Endothelial cell of umbilical vein (primary cell): ENCODE data around the gene FAAP100. TPM values are rescaled to one million over a fixed set of nuclear protein-coding genes. Genes with fewer than 3 reads are reported as not detected.

Experiments
- Bru-seq: library from RNA; stranded (reverse); fragments of 400-500 nt; gene quantifications from one replicate; lab custom pipeline; 2021; lab: Mats Ljungman, UMichigan
- BruChase-seq, 2 experiments: library from RNA; stranded (reverse); fragments of 400-500 nt; gene quantifications; one replicate each; lab custom pipeline; 2021; lab: Mats Ljungman, UMichigan
- BruUV-seq: library from RNA; stranded (reverse); fragments of 400-500 nt; replicated peaks from 2 replicates; lab custom pipeline; 2021; lab: Mats Ljungman, UMichigan
- CTCF ChIA-PET: fragments of 300-600, 350-600 bp; sonication (Branson Sonifier 250); formaldehyde crosslinking; loops from one replicate; lab custom pipeline; 2021; ENCODE audit warnings: antibody characterized with exemption, inconsistent platforms; lab: Charles Lee
- POLR2A ChIA-PET: fragments of 300-600, 350-600 bp; sonication (Branson Sonifier 250); formaldehyde crosslinking; loops from one replicate; lab custom pipeline; 2021; ENCODE audit warnings: antibody characterized with exemption, inconsistent platforms; lab: Charles Lee
- DNase-seq: peaks from one replicate; pipeline ENCODE4 v3.0.0-alpha.2; 2011; ENCODE audit warnings: low read depth, low spot score
- FAIRE-seq: peaks from 2 replicates; lab custom pipeline; 2011; peaks lifted over from hg19 to GRCh38; lab: Jason Lieb, UNC
- H2AFZ ChIP-seq: 2 replicates; pipeline ENCODE4 v1.6.0; 2012; ENCODE audit warnings: low read depth, low read length, control low read depth, inconsistent platforms
- H3K27ac ChIP-seq: 2 replicates; pipeline ENCODE4 v1.5.1; 2011; ENCODE audit warnings: low read depth, mild to moderate bottlenecking, control low read depth, low read length, moderate library complexity; ENCODE audit not compliant: insufficient read depth
- H3K27me3 ChIP-seq, 2 experiments: 2 replicates each; pipeline versions ENCODE4 v1.6.0 to v1.6.1; 2011; ENCODE audit warnings: low read length in 2 of 2, mixed read lengths in 1 of 2; ENCODE audit not compliant: control insufficient read depth in 2 of 2, insufficient read depth in 2 of 2
- H3K36me3 ChIP-seq, 2 experiments: 2 replicates in 1 of 2; 3 replicates in 1 of 2; pipeline ENCODE4 v1.5.1; 2011; ENCODE audit warnings: low read length in 2 of 2, mild to moderate bottlenecking in 1 of 2, moderate library complexity in 1 of 2; ENCODE audit not compliant: control insufficient read depth in 2 of 2, insufficient read depth in 2 of 2; ENCODE audit errors: extremely low read depth in 1 of 2
- H3K4me1 ChIP-seq: 3 replicates; pipeline ENCODE4 v1.5.1; 2011; ENCODE audit warnings: mild to moderate bottlenecking, low read length; ENCODE audit not compliant: control insufficient read depth, insufficient read depth; ENCODE audit errors: extremely low read depth
- H3K4me2 ChIP-seq: 2 replicates; pipeline ENCODE4 v1.6.1; 2011; ENCODE audit warnings: low read length, control low read depth, mixed read lengths; ENCODE audit not compliant: insufficient read depth
- H3K4me3 ChIP-seq, 3 experiments: fragments of 200-600 bp in 1 of 3; sonication (generic), shearing (Covaris generic) in 1 of 3; replicated peaks in 1 of 3; 2 replicates each; pipeline ENCODE4 v1.5.1; 2011 to 2016; ENCODE audit warnings: control low read depth in 3 of 3, low read length in 3 of 3, mild to moderate bottlenecking in 2 of 3, inconsistent platforms in 1 of 3, low read depth in 1 of 3, moderate library complexity in 1 of 3; ENCODE audit not compliant: insufficient read depth in 1 of 3
- H3K79me2 ChIP-seq: 2 replicates; pipeline ENCODE4 v1.6.0; 2012; ENCODE audit warnings: low read length, inconsistent platforms; ENCODE audit not compliant: control insufficient read depth, insufficient read depth
- H3K9ac ChIP-seq: replicated peaks from 2 replicates; pipeline ENCODE3; 2011; ENCODE audit warnings: low read length, control low read depth; ENCODE audit not compliant: insufficient read depth; ENCODE audit errors: extremely low read depth
- H3K9me1 ChIP-seq: replicated peaks from 3 replicates; pipeline ENCODE4 v1.6.0; 2011; ENCODE audit warnings: mild to moderate bottlenecking, low read length; ENCODE audit not compliant: control insufficient read depth, insufficient read depth; ENCODE audit errors: extremely low read depth
- H3K9me3 ChIP-seq: replicated peaks from 2 replicates; pipeline ENCODE4 v1.5.1; 2012; ENCODE audit warnings: low read length, inconsistent platforms; ENCODE audit not compliant: control insufficient read depth, insufficient read depth
- H4K20me1 ChIP-seq: replicated peaks from 2 replicates; pipeline ENCODE3; 2011; ENCODE audit warnings: mild to moderate bottlenecking, low read length; ENCODE audit not compliant: control insufficient read depth, insufficient read depth; ENCODE audit errors: extremely low read depth
- CTCF ChIP-seq, 2 donors: IDR thresholded peaks; 1 replicate in 1 of 2; 2 replicates in 1 of 2; pipeline ENCODE4 v1.5.1; 2011; ENCODE audit warnings: low read length in 2 of 2, mild to moderate bottlenecking in 2 of 2, moderate library complexity in 2 of 2, control low read depth in 1 of 2, inconsistent platforms in 1 of 2, low read depth in 1 of 2; ENCODE audit not compliant: insufficient read depth in 1 of 2; ENCODE audit errors: extremely low read depth in 1 of 2
- EZH2 ChIP-seq: IDR thresholded peaks from 2 replicates; pipeline ENCODE4 v1.6.1; 2012; ENCODE audit warnings: borderline replicate concordance, low read depth, mild to moderate bottlenecking, moderate library complexity, low read length, inconsistent platforms; ENCODE audit not compliant: severe bottlenecking
- FOS ChIP-seq: IDR thresholded peaks from 2 replicates; pipeline ENCODE4 v1.6.1; 2011; ENCODE audit warnings: mild to moderate bottlenecking, low read length, moderate library complexity, borderline replicate concordance; ENCODE audit not compliant: insufficient read depth
- GATA2 ChIP-seq: IDR thresholded peaks from 2 replicates; pipeline ENCODE4 v1.7.0; 2011; ENCODE audit warnings: low read depth, mild to moderate bottlenecking, moderate library complexity, mixed read lengths, low read length; ENCODE audit not compliant: insufficient read length, insufficient read depth
- JUN ChIP-seq: IDR thresholded peaks from 2 replicates; pipeline ENCODE4 v1.6.1; 2011; ENCODE audit warnings: borderline replicate concordance, low read depth; ENCODE audit not compliant: insufficient read length, insufficient read depth
- MAX ChIP-seq: IDR thresholded peaks from 2 replicates; pipeline ENCODE4 v1.6.1; 2011; ENCODE audit not compliant: insufficient read depth, insufficient read length
- MYC ChIP-seq: IDR thresholded peaks from one replicate; pipeline ENCODE4 v1.6.1; 2011; ENCODE audit warnings: mild to moderate bottlenecking, low read depth, low read length
- POLR2A ChIP-seq: IDR thresholded peaks from 2 replicates; pipeline ENCODE4 v1.6.1; 2012; ENCODE audit warnings: low read depth, mild to moderate bottlenecking, control low read depth, low read length
- POLR2AphosphoS5 ChIP-seq: IDR thresholded peaks from 2 replicates; pipeline ENCODE4 v1.6.1; 2012; ENCODE audit warnings: low read depth, mild to moderate bottlenecking, control low read depth, low read length, moderate library complexity; ENCODE audit not compliant: insufficient read depth
- dilution Hi-C: fragments of 300-500 bp; cut with MboI; formaldehyde crosslinking; loops from one replicate; pipeline ENCODE4 v1.15.0; 2019; ENCODE audit warnings: low sequenced_read_pairs; ENCODE audit not compliant: extremely low pct_ligation_motif_present
- intact Hi-C: fragments of 100-400 bp; cut with micrococcal nuclease; formaldehyde crosslinking; loops from one replicate; pipeline ENCODE4 v1.10.0; 2022
- long read RNA-seq: library from polyadenylated mRNA; stranded (forward); transcript quantifications from one replicate; pipeline ENCODE4 v2.0.0, GENCODE V29; 2021
- polyA minus RNA-seq, 3 experiments: library from RNA; depleted of rRNA, polyadenylated mRNA; stranded (reverse); fragments of >200 nt; gene quantifications; 1 replicate in 1 of 3; 2 replicates in 2 of 3; pipeline ENCODE4 v1.2.3, GENCODE V29; 2011
- polyA plus RNA-seq, 4 experiments: library from polyadenylated mRNA; depleted of rRNA in 3 of 4; stranded (reverse) in 3 of 4; unstranded in 1 of 4; fragments of >200 nt; gene quantifications; 2 replicates each; pipeline versions ENCODE4 v1.2.1 to v1.2.3, GENCODE V29; 2011 to 2012; ENCODE audit warnings: missing spikeins in 1 of 4
- total RNA-seq: library from RNA; stranded (reverse); gene quantifications from 2 replicates; pipeline ENCODE4 v1.2.3, GENCODE V29; 2021

The FAAP100 gene
- total RNA-seq (50.2 and 54.3 TPM in 2 replicates), polyA plus RNA-seq (35.4 and 40.4 TPM in 2 replicates), polyA minus RNA-seq (21.6 and 30.8 TPM in 2 replicates), Bru-seq, nascent RNA (percentile 60 among the genes with signal in this experiment), BruChase-seq, experiment 1, labeled RNA remaining after a 6-hour chase (percentile 70 among the genes with signal in this experiment), BruChase-seq, experiment 2, labeled RNA remaining after a 2-hour chase (percentile 70 among the genes with signal in this experiment)
- polyA plus RNA-seq (2011; cell fraction: cytosol; rRNA removed), result 18.0 and 31.7 TPM in 2 replicates
- 58.5 and 65.6 TPM in 2 replicates for polyA plus RNA-seq (2011; cell fraction: nucleus; rRNA removed)
- 17.9 and 28.1 TPM in 2 replicates for polyA plus RNA-seq (2012)
- polyA minus RNA-seq (2011; cell fraction: cytosol; rRNA and poly(A)+ RNA removed), result 7.8 TPM
- polyA minus RNA-seq (2011; cell fraction: nucleus; rRNA and poly(A)+ RNA removed), result 34.6 and 44.7 TPM in 2 replicates
- long read RNA-seq, transcript FAAP100-203 (9 exons, 3,822 nt), result minor isoform, 6 of 48 reads
- long read RNA-seq, transcript FAAP100-202 (5 exons, 2,996 nt), result major isoform, 15 of 48 reads
- long read RNA-seq, transcript FAAP100-201 (9 exons, 3,627 nt), result minor isoform, 5 of 48 reads
- long read RNA-seq, partial matches to known transcripts, result 11 of 48 reads
- long read RNA-seq, other reads (novel, unspliced or antisense), result 11 of 48 reads

GRCh38 chr17:81552244-81553017 is at the start of gene FAAP100:
TSS of gene FAAP100 (minus strand) at chr17:81552353. CDS start at chr17:81552330, 23 bp downstream.
- TF ChIP-seq GATA2, result no peak
- no peak for TF ChIP-seq MYC
- peak; percentile 87 for TF ChIP-seq POLR2AphosphoS5
- TF ChIP-seq POLR2A, result peak; percentile 73
- no peak for TF ChIP-seq EZH2
- TF ChIP-seq MAX, result peak; percentile 36
- no peak for TF ChIP-seq FOS
- no peak for TF ChIP-seq JUN
- TF ChIP-seq CTCF (IDR thresholded peaks at IDR 0.05; ENCODE audit: extremely low read depth in 1 of 2, insufficient read depth in 1 of 2, low read depth in 1 of 2, low read length in 2 of 2), result no peak
- H3K79me2 ChIP-seq, result peaks cover 33% of the 10 kb centered on the region
- intact Hi-C loops, result loop anchor here (1.0 to 2.0 kb wide), 5 partner anchors 9 to 49 kb away; no protein-coding TSS in a partner anchor

More at GRCh38 chr17:81552244-81553017, at the start of gene FAAP100:
- Histone ChIP-seq H3K27me3 (no peaks in the 10 kb centered on the region), H3K9me1 (no peaks in the 10 kb centered on the region), H3K4me1 (peaks cover 41% of the 10 kb centered on the region), H2AFZ (peak within 1 kb of the TSS; percentile 70), H3K4me2 (peak within 1 kb of the TSS; percentile 76), H3K36me3 (peaks cover 0 to 31% of the 10 kb centered on the region in 2 experiments), H3K9me3 (no peaks in the 10 kb centered on the region), H3K27ac (peak within 1 kb of the TSS; percentile 79), H3K9ac (peak within 1 kb of the TSS; percentile 64), H3K4me3 (peak within 1 kb of the TSS; percentile 61 to 93 (median 72)), H4K20me1 (no peaks in the 10 kb centered on the region)
- FAIRE-seq, result peak; percentile 58
- peak; percentile 83 for DNase-seq
- ChIA-PET CTCF (interaction anchor here (0.8 to 2.6 kb wide), 10 partner anchors 8 to 297 kb away, joined by 3 to 16 read pairs (median 4); no protein-coding TSS in a partner anchor), POLR2A (interaction anchor here (0.7 to 1.0 kb wide), 3 partner anchors 9 to 24 kb away, joined by 3 to 6 read pairs (median 6); no protein-coding TSS in a partner anchor)
- no TSS peak for BruUV-seq
- dilution Hi-C loops, result no loop called here
